Hepatocyte (in vitro differentiated cells): ENCODE measurements around the gene TMPO. TPM values are rescaled to one million over a fixed set of nuclear protein-coding genes. Genes with fewer than 3 reads are reported as not detected.
"Not testable (repeated sequence)": the region's sequence is repeated elsewhere in the genome, so short reads cannot be mapped to it uniquely, and the experiment has no call there.

Source experiments
- DNase-seq: peaks from one replicate; pipeline ENCODE4 v3.0.0-alpha.2; 2016; ENCODE audit warnings: low spot score
- H2AFZ ChIP-seq: fragments of 200-600 bp; sonication (generic); 2 replicates; pipeline ENCODE4 v1.6.0; 2016; ENCODE audit warnings: antibody characterized with exemption, mild to moderate bottlenecking
- H3K27ac ChIP-seq: fragments of 200-600 bp; sonication (generic); 2 replicates; pipeline ENCODE4 v1.5.1; 2016; ENCODE audit warnings: mild to moderate bottlenecking
- H3K27me3 ChIP-seq: fragments of 200-600 bp; sonication (generic); 2 replicates; pipeline ENCODE4 v1.6.1; 2016
- H3K36me3 ChIP-seq: fragments of 200-600 bp; sonication (generic); replicated peaks from 2 replicates; pipeline ENCODE4 v1.5.1; 2016; ENCODE audit warnings: low read depth; ENCODE audit not compliant: insufficient read depth
- H3K4me1 ChIP-seq: fragments of 200-600 bp; sonication (generic); 2 replicates; pipeline ENCODE4 v1.5.1; 2016; ENCODE audit warnings: mild to moderate bottlenecking, moderate library complexity; ENCODE audit not compliant: insufficient read depth
- H3K4me2 ChIP-seq: fragments of 200-600 bp; sonication (generic); 2 replicates; pipeline ENCODE4 v1.6.0; 2016
- H3K4me3 ChIP-seq: fragments of 200-600 bp; sonication (generic); 2 replicates; pipeline ENCODE4 v1.5.1; 2016; ENCODE audit warnings: mild to moderate bottlenecking
- H3K79me2 ChIP-seq: fragments of 200-600 bp; sonication (generic); 2 replicates; pipeline ENCODE4 v1.6.0; 2017; ENCODE audit warnings: mild to moderate bottlenecking
- H3K9me2 ChIP-seq: fragments of 200-600 bp; sonication (generic); replicated peaks from 2 replicates; pipeline ENCODE4 v1.6.0; 2017; ENCODE audit warnings: mild to moderate bottlenecking; ENCODE audit not compliant: insufficient read depth
- H3K9me3 ChIP-seq: fragments of 200-600 bp; sonication (generic); 2 replicates; pipeline ENCODE4 v1.5.1; 2016; ENCODE audit warnings: low read depth, mild to moderate bottlenecking
- H4K20me1 ChIP-seq: fragments of 200-600 bp; sonication (generic); 2 replicates; pipeline ENCODE4 v1.6.0; 2016; ENCODE audit warnings: mild to moderate bottlenecking; ENCODE audit not compliant: insufficient read depth, poor library complexity, severe bottlenecking
- EZH2 ChIP-seq: fragments of 200-600 bp; sonication (generic); IDR thresholded peaks from 2 replicates; pipeline ENCODE4 v1.6.1; 2016; ENCODE audit warnings: antibody characterized with exemption, mild to moderate bottlenecking, borderline replicate concordance
- EZH2phosphoT487 ChIP-seq: fragments of 200-600 bp; sonication (generic); IDR thresholded peaks from one replicate; pipeline ENCODE4 v1.6.1; 2018; ENCODE audit warnings: antibody characterized with exemption, mild to moderate bottlenecking, low read depth, moderate library complexity; ENCODE audit not compliant: unreplicated experiment, severe bottlenecking
- WGBS: methylation state at CpG from one replicate; pipeline ENCODE4 v1.1.6; 2016; ENCODE audit warnings: low lambda C conversion rate; ENCODE audit errors: missing lambda C conversion rate; 5-methylcytosine and 5-hydroxymethylcytosine counted together
- polyA plus RNA-seq: library from polyadenylated mRNA; unstranded; fragments of >200 nt; fragmentation: Nextera tagmentation; extraction: Ambion mirVana; gene quantifications from 2 replicates; pipeline ENCODE4 v1.2.1, GENCODE V29; 2016
- total RNA-seq: library from RNA; depleted of rRNA; stranded (reverse); fragments of >200 nt; gene quantifications from 2 replicates; pipeline ENCODE4 v1.2.3, GENCODE V29; 2014
- TF ChIP-seq, protein P1 (sequence below): fragments of 200-600 bp; sonication (generic); IDR thresholded peaks from 2 replicates; pipeline ENCODE4 v1.5.1; 2016; ENCODE audit warnings: antibody characterized with exemption, mild to moderate bottlenecking; ENCODE audit not compliant: poor library complexity

TMPO gene
- total and polyA plus RNA-seq, 2 experiments from 2014 or later, result 28.1 to 115 TPM

DNA sequence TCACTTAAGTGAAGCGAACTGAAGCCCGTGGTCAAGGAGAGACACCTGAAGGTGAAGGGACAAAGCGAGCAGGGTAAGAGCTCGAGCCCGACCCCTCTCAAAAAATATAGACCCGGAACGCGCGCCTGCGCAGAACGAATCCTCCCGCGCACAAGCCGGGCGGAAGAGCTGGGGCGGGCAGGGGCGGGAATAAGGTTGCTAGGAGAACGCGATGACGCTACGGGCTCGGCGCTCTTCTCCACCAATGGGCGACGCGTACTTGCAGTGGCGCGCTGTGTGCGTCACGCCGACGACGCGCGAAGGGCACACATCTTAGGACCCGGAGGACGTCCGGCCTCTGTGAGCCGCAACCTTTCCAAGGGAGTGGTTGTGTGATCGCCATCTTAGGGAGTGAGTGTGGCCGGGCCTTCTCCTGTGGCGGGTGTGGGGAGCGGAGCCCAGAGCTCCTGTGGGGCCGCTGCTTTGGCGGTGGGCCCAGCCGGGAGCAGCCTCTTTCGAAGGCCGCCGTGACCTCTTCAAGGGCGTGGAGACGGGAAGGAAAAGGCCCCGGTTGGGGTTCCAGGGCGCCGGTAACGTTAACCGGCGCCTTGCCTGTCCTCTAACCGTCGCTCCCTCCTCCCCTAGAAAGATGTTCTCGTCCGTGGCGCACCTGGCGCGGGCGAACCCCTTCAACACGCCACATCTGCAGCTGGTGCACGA lies 78.1 kb downstream of the TMPO start, which contains the start of gene SLC25A3:
Gene SLC25A3, plus strand, starts transcription at position 336 of the 699 bp plus-strand sequence. Its CDS starts 293 bp downstream, at position 629.
- H3K79me2 ChIP-seq, result peaks cover 48% of the 10 kb centered on the region
- peak within 1 kb of the TSS; percentile 85 for H3K4me2 ChIP-seq
- DNase-seq, result peak; percentile 99
- H3K9me2 ChIP-seq, result no peaks in the 10 kb centered on the region
- H4K20me1 ChIP-seq, result peaks cover 44% of the 10 kb centered on the region
- H3K9me3 ChIP-seq, result no peaks in the 10 kb centered on the region
- H3K36me3 ChIP-seq, result no peaks in the 10 kb centered on the region
- TF ChIP-seq EZH2phosphoT487 (no peak), EZH2 (no peak)
- TF ChIP-seq, protein P1, sequence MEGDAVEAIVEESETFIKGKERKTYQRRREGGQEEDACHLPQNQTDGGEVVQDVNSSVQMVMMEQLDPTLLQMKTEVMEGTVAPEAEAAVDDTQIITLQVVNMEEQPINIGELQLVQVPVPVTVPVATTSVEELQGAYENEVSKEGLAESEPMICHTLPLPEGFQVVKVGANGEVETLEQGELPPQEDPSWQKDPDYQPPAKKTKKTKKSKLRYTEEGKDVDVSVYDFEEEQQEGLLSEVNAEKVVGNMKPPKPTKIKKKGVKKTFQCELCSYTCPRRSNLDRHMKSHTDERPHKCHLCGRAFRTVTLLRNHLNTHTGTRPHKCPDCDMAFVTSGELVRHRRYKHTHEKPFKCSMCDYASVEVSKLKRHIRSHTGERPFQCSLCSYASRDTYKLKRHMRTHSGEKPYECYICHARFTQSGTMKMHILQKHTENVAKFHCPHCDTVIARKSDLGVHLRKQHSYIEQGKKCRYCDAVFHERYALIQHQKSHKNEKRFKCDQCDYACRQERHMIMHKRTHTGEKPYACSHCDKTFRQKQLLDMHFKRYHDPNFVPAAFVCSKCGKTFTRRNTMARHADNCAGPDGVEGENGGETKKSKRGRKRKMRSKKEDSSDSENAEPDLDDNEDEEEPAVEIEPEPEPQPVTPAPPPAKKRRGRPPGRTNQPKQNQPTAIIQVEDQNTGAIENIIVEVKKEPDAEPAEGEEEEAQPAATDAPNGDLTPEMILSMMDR, result no peak
- H2AFZ ChIP-seq, result peak within 1 kb of the TSS; percentile 38
- WGBS, result 1% methylated on average over 45 of the region's 67 CpGs
- H3K27ac ChIP-seq, result peak within 1 kb of the TSS; percentile 95
- H3K4me1 ChIP-seq, result no peaks in the 10 kb centered on the region
- no peaks in the 10 kb centered on the region for H3K27me3 ChIP-seq
- peak within 1 kb of the TSS; percentile 58 for H3K4me3 ChIP-seq

DNA sequence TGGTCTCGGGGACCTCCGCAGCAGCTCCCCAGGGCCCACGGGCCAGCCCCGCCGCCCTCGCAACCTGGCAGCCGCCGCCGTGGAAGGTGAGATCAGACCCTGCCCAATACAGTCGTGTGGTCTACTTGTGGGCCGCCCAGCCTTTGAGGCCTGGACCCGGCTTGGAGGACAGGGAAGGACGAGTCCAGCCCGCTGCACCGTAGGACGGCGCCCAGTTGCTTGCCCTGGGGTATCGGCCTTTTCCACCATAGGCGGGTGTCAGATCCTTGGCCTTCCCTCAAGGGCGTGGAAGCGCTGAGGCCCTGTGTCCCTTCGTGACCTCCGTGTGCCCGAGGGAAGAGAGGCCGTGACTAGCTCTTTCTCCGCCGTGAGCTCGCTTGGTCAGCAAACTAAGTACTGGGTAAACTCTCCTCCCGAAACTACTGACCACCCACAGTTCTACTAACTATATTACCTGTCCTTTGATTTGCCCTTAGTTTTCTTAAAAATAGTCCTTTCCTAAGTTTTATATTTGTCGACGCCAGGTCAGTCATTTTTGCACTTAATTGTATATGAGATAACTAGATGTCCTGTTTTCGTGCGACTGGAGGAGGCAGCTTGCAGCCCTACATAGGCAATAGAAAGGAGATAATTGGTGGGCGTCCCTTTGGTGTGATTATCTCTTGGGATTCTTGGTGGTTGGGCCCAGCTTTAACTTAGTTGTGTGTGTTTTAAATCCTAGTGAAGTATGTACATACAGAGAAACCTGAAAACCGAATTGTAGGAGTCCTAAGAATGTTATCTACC lies 78.9 kb downstream of the TMPO start:
- under 1% methylated on average over 32 of the region's 35 CpGs for WGBS
- Histone ChIP-seq H3K36me3 (no peaks in the 10 kb centered on the region), H3K27ac (peak overlapping the region; percentile 95), H3K79me2 (peaks cover 54% of the 10 kb centered on the region), H3K9me2 (no peaks in the 10 kb centered on the region), H3K4me1 (no peaks in the 10 kb centered on the region), H3K27me3 (no peaks in the 10 kb centered on the region), H2AFZ (peak overlapping the region; percentile 4), H3K4me2 (peak overlapping the region; percentile 85), H3K9me3 (no peaks in the 10 kb centered on the region), H3K4me3 (peak overlapping the region; percentile 58), H4K20me1 (peaks cover 44% of the 10 kb centered on the region)
- peak; percentile 59 for DNase-seq
- TF ChIP-seq EZH2, result no peak
- TF ChIP-seq EZH2phosphoT487, result no peak
- TF ChIP-seq, protein P1, result no peak

DNA sequence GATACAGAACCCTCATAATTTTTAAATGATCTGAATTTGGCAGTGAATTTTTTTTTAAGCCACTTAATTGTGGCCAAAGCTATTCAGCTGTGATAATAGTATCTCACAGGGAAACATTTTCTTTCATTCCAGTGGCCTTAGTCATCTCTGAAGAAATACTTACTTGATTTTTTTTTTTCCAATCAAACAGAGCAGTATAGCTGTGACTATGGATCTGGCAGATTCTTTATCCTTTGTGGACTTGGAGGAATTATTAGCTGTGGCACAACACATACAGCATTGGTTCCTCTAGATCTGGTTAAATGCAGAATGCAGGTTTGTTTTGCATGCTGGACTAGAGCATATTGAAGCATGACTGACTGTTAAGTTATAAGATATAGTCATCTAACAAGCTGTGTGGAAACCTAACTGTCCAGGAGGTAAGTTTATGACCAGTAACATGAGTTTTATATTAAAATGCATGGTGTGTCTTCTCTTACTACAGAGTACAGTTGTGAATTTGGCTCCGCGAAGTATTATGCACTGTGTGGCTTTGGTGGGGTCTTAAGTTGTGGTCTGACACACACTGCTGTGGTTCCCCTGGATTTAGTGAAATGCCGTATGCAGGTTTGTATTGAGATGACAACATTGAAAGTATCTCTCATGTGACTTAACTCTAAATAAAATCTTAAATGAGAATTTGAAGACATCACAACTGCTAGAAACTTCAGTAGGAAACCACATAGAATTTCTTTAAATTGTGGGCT lies 80.0 kb downstream of the TMPO start:
- no peaks in the 10 kb centered on the region for H3K36me3 ChIP-seq

DNA sequence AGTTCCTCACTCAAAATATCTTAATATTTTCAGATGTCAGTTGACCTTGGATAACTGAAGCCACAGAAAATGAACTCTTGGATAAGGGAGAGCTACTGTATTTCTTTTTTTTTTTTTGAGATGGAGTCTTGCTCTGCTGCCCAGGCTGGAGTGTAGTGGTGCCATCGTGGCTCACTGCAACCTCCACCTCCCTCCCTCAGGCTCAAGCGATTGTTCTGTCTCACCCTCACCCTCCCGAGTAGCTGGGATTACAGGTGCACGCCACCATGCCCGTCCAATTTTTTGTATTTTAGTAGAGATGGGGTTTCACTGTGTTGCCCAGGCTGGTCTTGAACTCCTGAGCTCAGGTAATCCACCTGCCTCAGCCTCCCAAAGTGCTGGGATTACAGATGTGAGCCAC lies 81.9 kb downstream of the TMPO start:
- H2AFZ ChIP-seq, H3K36me3 ChIP-seq, H3K9me2 ChIP-seq, H3K9me3 ChIP-seq, H3K27ac ChIP-seq, H3K27me3 ChIP-seq, H3K4me2 ChIP-seq, DNase-seq, H3K4me1 ChIP-seq, H3K4me3 ChIP-seq: not testable (repeated sequence)
- Histone ChIP-seq H4K20me1 (peaks cover 58% of the 10 kb centered on the region), H3K79me2 (peaks cover 57% of the 10 kb centered on the region)
- WGBS, result 96% methylated on average over 5 of the region's 5 CpGs

More for the DNA sequence above, 80.0 kb downstream of the TMPO start:
- no peaks in the 10 kb centered on the region for H3K27me3 ChIP-seq
- DNase-seq, result peak; percentile 26
- peaks cover 57% of the 10 kb centered on the region for H3K79me2 ChIP-seq
- H3K9me2 ChIP-seq, result no peaks in the 10 kb centered on the region
- TF ChIP-seq EZH2 (no peak), EZH2phosphoT487 (no peak)
- TF ChIP-seq, protein P1, result no peak
- peaks cover 52% of the 10 kb centered on the region for H4K20me1 ChIP-seq
- H3K4me3 ChIP-seq, result peak overlapping the region; percentile 58
- H3K4me2 ChIP-seq, result peak overlapping the region; percentile 85
- 63% methylated on average over 3 of the region's 3 CpGs for WGBS
- H3K9me3 ChIP-seq, result no peaks in the 10 kb centered on the region
- peak overlapping the region; percentile 95 for H3K27ac ChIP-seq
- no peak overlapping the region for H2AFZ ChIP-seq
- no peaks in the 10 kb centered on the region for H3K4me1 ChIP-seq
